Endothelial cell of umbilical vein (primary cell): ENCODE data around the gene CAMK2N2. TPM values are rescaled to one million over a fixed set of nuclear protein-coding genes. Genes with fewer than 3 reads are reported as not detected.
A peak's percentile ranks its signal among the peaks of the same experiment; 100 is the strongest.

Experiments
- BruUV-seq: library from RNA; stranded (reverse); fragments of 400-500 nt; replicated peaks from 2 replicates; lab custom pipeline; 2021; lab: Mats Ljungman, UMichigan
- CTCF ChIA-PET: fragments of 300-600, 350-600 bp; sonication (Branson Sonifier 250); formaldehyde crosslinking; loops from one replicate; lab custom pipeline; 2021; ENCODE audit warnings: antibody characterized with exemption, inconsistent platforms; lab: Charles Lee
- POLR2A ChIA-PET: fragments of 300-600, 350-600 bp; sonication (Branson Sonifier 250); formaldehyde crosslinking; loops from one replicate; lab custom pipeline; 2021; ENCODE audit warnings: antibody characterized with exemption, inconsistent platforms; lab: Charles Lee
- DNase-seq: peaks from one replicate; pipeline ENCODE4 v3.0.0-alpha.2; 2011; ENCODE audit warnings: low read depth, low spot score
- FAIRE-seq: peaks from 2 replicates; lab custom pipeline; 2011; peaks lifted over from hg19 to GRCh38; lab: Jason Lieb, UNC
- H2AFZ ChIP-seq: 2 replicates; pipeline ENCODE4 v1.6.0; 2012; ENCODE audit warnings: low read depth, low read length, control low read depth, inconsistent platforms
- H3K27ac ChIP-seq: 2 replicates; pipeline ENCODE4 v1.5.1; 2011; ENCODE audit warnings: low read depth, mild to moderate bottlenecking, control low read depth, low read length, moderate library complexity; ENCODE audit not compliant: insufficient read depth
- H3K27me3 ChIP-seq, 2 experiments: 2 replicates each; pipeline versions ENCODE4 v1.6.0 to v1.6.1; 2011; ENCODE audit warnings: low read length in 2 of 2, mixed read lengths in 1 of 2; ENCODE audit not compliant: control insufficient read depth in 2 of 2, insufficient read depth in 2 of 2
- H3K36me3 ChIP-seq, 2 experiments: 2 replicates in 1 of 2; 3 replicates in 1 of 2; pipeline ENCODE4 v1.5.1; 2011; ENCODE audit warnings: low read length in 2 of 2, mild to moderate bottlenecking in 1 of 2, moderate library complexity in 1 of 2; ENCODE audit not compliant: control insufficient read depth in 2 of 2, insufficient read depth in 2 of 2; ENCODE audit errors: extremely low read depth in 1 of 2
- H3K4me1 ChIP-seq: 3 replicates; pipeline ENCODE4 v1.5.1; 2011; ENCODE audit warnings: mild to moderate bottlenecking, low read length; ENCODE audit not compliant: control insufficient read depth, insufficient read depth; ENCODE audit errors: extremely low read depth
- H3K4me2 ChIP-seq: 2 replicates; pipeline ENCODE4 v1.6.1; 2011; ENCODE audit warnings: low read length, control low read depth, mixed read lengths; ENCODE audit not compliant: insufficient read depth
- H3K4me3 ChIP-seq, 3 experiments: fragments of 200-600 bp in 1 of 3; sonication (generic), shearing (Covaris generic) in 1 of 3; replicated peaks in 1 of 3; 2 replicates each; pipeline ENCODE4 v1.5.1; 2011 to 2016; ENCODE audit warnings: control low read depth in 3 of 3, low read length in 3 of 3, mild to moderate bottlenecking in 2 of 3, inconsistent platforms in 1 of 3, low read depth in 1 of 3, moderate library complexity in 1 of 3; ENCODE audit not compliant: insufficient read depth in 1 of 3
- H3K79me2 ChIP-seq: 2 replicates; pipeline ENCODE4 v1.6.0; 2012; ENCODE audit warnings: low read length, inconsistent platforms; ENCODE audit not compliant: control insufficient read depth, insufficient read depth
- H3K9ac ChIP-seq: replicated peaks from 2 replicates; pipeline ENCODE3; 2011; ENCODE audit warnings: low read length, control low read depth; ENCODE audit not compliant: insufficient read depth; ENCODE audit errors: extremely low read depth
- H3K9me1 ChIP-seq: replicated peaks from 3 replicates; pipeline ENCODE4 v1.6.0; 2011; ENCODE audit warnings: mild to moderate bottlenecking, low read length; ENCODE audit not compliant: control insufficient read depth, insufficient read depth; ENCODE audit errors: extremely low read depth
- H3K9me3 ChIP-seq: replicated peaks from 2 replicates; pipeline ENCODE4 v1.5.1; 2012; ENCODE audit warnings: low read length, inconsistent platforms; ENCODE audit not compliant: control insufficient read depth, insufficient read depth
- H4K20me1 ChIP-seq: replicated peaks from 2 replicates; pipeline ENCODE3; 2011; ENCODE audit warnings: mild to moderate bottlenecking, low read length; ENCODE audit not compliant: control insufficient read depth, insufficient read depth; ENCODE audit errors: extremely low read depth
- CTCF ChIP-seq, 2 donors: IDR thresholded peaks; 1 replicate in 1 of 2; 2 replicates in 1 of 2; pipeline ENCODE4 v1.5.1; 2011; ENCODE audit warnings: low read length in 2 of 2, mild to moderate bottlenecking in 2 of 2, moderate library complexity in 2 of 2, control low read depth in 1 of 2, inconsistent platforms in 1 of 2, low read depth in 1 of 2; ENCODE audit not compliant: insufficient read depth in 1 of 2; ENCODE audit errors: extremely low read depth in 1 of 2
- EZH2 ChIP-seq: IDR thresholded peaks from 2 replicates; pipeline ENCODE4 v1.6.1; 2012; ENCODE audit warnings: borderline replicate concordance, low read depth, mild to moderate bottlenecking, moderate library complexity, low read length, inconsistent platforms; ENCODE audit not compliant: severe bottlenecking
- FOS ChIP-seq: IDR thresholded peaks from 2 replicates; pipeline ENCODE4 v1.6.1; 2011; ENCODE audit warnings: mild to moderate bottlenecking, low read length, moderate library complexity, borderline replicate concordance; ENCODE audit not compliant: insufficient read depth
- GATA2 ChIP-seq: IDR thresholded peaks from 2 replicates; pipeline ENCODE4 v1.7.0; 2011; ENCODE audit warnings: low read depth, mild to moderate bottlenecking, moderate library complexity, mixed read lengths, low read length; ENCODE audit not compliant: insufficient read length, insufficient read depth
- JUN ChIP-seq: IDR thresholded peaks from 2 replicates; pipeline ENCODE4 v1.6.1; 2011; ENCODE audit warnings: borderline replicate concordance, low read depth; ENCODE audit not compliant: insufficient read length, insufficient read depth
- MAX ChIP-seq: IDR thresholded peaks from 2 replicates; pipeline ENCODE4 v1.6.1; 2011; ENCODE audit not compliant: insufficient read depth, insufficient read length
- MYC ChIP-seq: IDR thresholded peaks from one replicate; pipeline ENCODE4 v1.6.1; 2011; ENCODE audit warnings: mild to moderate bottlenecking, low read depth, low read length
- POLR2A ChIP-seq: IDR thresholded peaks from 2 replicates; pipeline ENCODE4 v1.6.1; 2012; ENCODE audit warnings: low read depth, mild to moderate bottlenecking, control low read depth, low read length
- POLR2AphosphoS5 ChIP-seq: IDR thresholded peaks from 2 replicates; pipeline ENCODE4 v1.6.1; 2012; ENCODE audit warnings: low read depth, mild to moderate bottlenecking, control low read depth, low read length, moderate library complexity; ENCODE audit not compliant: insufficient read depth
- dilution Hi-C: fragments of 300-500 bp; cut with MboI; formaldehyde crosslinking; loops from one replicate; pipeline ENCODE4 v1.15.0; 2019; ENCODE audit warnings: low sequenced_read_pairs; ENCODE audit not compliant: extremely low pct_ligation_motif_present
- intact Hi-C: fragments of 100-400 bp; cut with micrococcal nuclease; formaldehyde crosslinking; loops from one replicate; pipeline ENCODE4 v1.10.0; 2022
- polyA plus RNA-seq, 4 experiments: library from polyadenylated mRNA; depleted of rRNA in 3 of 4; stranded (reverse) in 3 of 4; unstranded in 1 of 4; fragments of >200 nt; gene quantifications; 2 replicates each; pipeline versions ENCODE4 v1.2.1 to v1.2.3, GENCODE V29; 2011 to 2012; ENCODE audit warnings: missing spikeins in 1 of 4
- total RNA-seq: library from RNA; stranded (reverse); gene quantifications from 2 replicates; pipeline ENCODE4 v1.2.3, GENCODE V29; 2021

CAMK2N2 gene
- total and polyA plus RNA-seq, 2 donors (not counting 3 experiments of a cell fraction or from before 2014, with no cell fraction given) = 0.11 TPM; not detected in 1

GRCh38 chr3:184308744-184309143 is 47.4 kb upstream of the CAMK2N2 start:
- Histone ChIP-seq H4K20me1 (no peaks in the 10 kb centered on the region), H3K4me1 (no peaks in the 10 kb centered on the region), H3K27ac (no peak overlapping the region), H3K27me3 (no peaks in the 10 kb centered on the region), H3K9me1 (no peaks in the 10 kb centered on the region), H3K79me2 (peaks cover 9% of the 10 kb centered on the region), H2AFZ (no peak overlapping the region), H3K4me3 (no peak overlapping the region), H3K36me3 (peaks cover 24 to 31% of the 10 kb centered on the region in 2 experiments), H3K4me2 (no peak overlapping the region), H3K9me3 (no peaks in the 10 kb centered on the region), H3K9ac (no peak overlapping the region)
- dilution Hi-C loops = no loop called here
- DNase-seq (no peak), FAIRE-seq (no peak)
- ChIA-PET CTCF (no interaction called here), POLR2A (no interaction called here)
- TSS peak; percentile 55 for BruUV-seq
- no peak for TF ChIP-seq MAX
- no peak for TF ChIP-seq POLR2A
- TF ChIP-seq EZH2 = no peak
- no peak for TF ChIP-seq MYC
- peak in 1 of 2 donors; percentile 26 for TF ChIP-seq CTCF (IDR thresholded peaks at IDR 0.05; ENCODE audit: extremely low read depth in 1 of 2, insufficient read depth in 1 of 2, low read depth in 1 of 2, low read length in 2 of 2)
- no peak for TF ChIP-seq FOS
- TF ChIP-seq POLR2AphosphoS5 = no peak
- TF ChIP-seq JUN = no peak
- TF ChIP-seq GATA2 = peak; percentile 57
- intact Hi-C loops = no loop called here
